Stimulated activated CD8-positive, alpha-beta memory T cell treated with anti-CD3 and anti-CD28 coated beads, Interleukin-7, amount 100 ng/mL, for 1 hour (primary cell): ENCODE results near the gene EIF4E1B.
"Not testable (repeated sequence)": the region's sequence is repeated elsewhere in the genome, so short reads cannot be mapped to it uniquely, and the experiment has no call there.

Experiments
- DNase-seq, 2 donors: peaks; one replicate each; pipeline ENCODE4 v3.0.0-alpha.2; 2020; ENCODE audit warnings: low read depth in 2 of 2

EIF4E1B gene

GRCh38 chr5:176629853-176630680 lies at the start of gene EIF4E1B, which contains the start of gene SNCB:
EIF4E1B (plus strand) TSS chr5:176630675; CDS start chr5:176642788, 12,113 bp downstream.
SNCB (minus strand) TSS chr5:176630534; CDS start chr5:176629654, 880 bp downstream.
- no peak for DNase-seq

- no peak for DNase-seq
Measured at GRCh38 chr5:176581361-176581760, 49.1 kb upstream of the EIF4E1B start.

GRCh38 chr5:176583076-176583475 lies 47.4 kb upstream of the EIF4E1B start:
- no peak for DNase-seq

GRCh38 chr5:176587398-176587797 lies 43.1 kb upstream of the EIF4E1B start:
- DNase-seq: no peak

- no peak for DNase-seq
Measured at GRCh38 chr5:176588297-176588696, 42.2 kb upstream of the EIF4E1B start.

- DNase-seq: no peak
Measured at GRCh38 chr5:176589039-176589769, 41.3 kb upstream of the EIF4E1B start.

GRCh38 chr5:176590035-176590717 lies 40.3 kb upstream of the EIF4E1B start:
- no peak for DNase-seq

GRCh38 chr5:176591667-176592066 lies 38.8 kb upstream of the EIF4E1B start:
- not testable (repeated sequence) for DNase-seq

GRCh38 chr5:176592573-176592972 lies 37.9 kb upstream of the EIF4E1B start:
- no peak for DNase-seq

- no peak for DNase-seq
Measured at GRCh38 chr5:176593273-176593869, 37.1 kb upstream of the EIF4E1B start.

- DNase-seq: no peak
Measured at GRCh38 chr5:176594554-176594953, 35.9 kb upstream of the EIF4E1B start.

GRCh38 chr5:176595386-176595943 lies 35.0 kb upstream of the EIF4E1B start:
- DNase-seq: no peak

- no peak for DNase-seq
Measured at GRCh38 chr5:176596069-176596644, 34.3 kb upstream of the EIF4E1B start.

- peak; percentile 32 to 37 for DNase-seq
Measured at GRCh38 chr5:176596689-176597416, 33.6 kb upstream of the EIF4E1B start.

GRCh38 chr5:176597417-176598389 lies 32.8 kb upstream of the EIF4E1B start:
- DNase-seq: no peak

- DNase-seq: not testable (repeated sequence)
Measured at GRCh38 chr5:176599749-176600430, 30.6 kb upstream of the EIF4E1B start.

- no peak for DNase-seq
Measured at GRCh38 chr5:176601901-176602482, 28.5 kb upstream of the EIF4E1B start.

- DNase-seq: no peak
Measured at GRCh38 chr5:176603091-176603490, 27.4 kb upstream of the EIF4E1B start.
